Measurements from ENCODE around the gene PAIP2. TPM values are rescaled to one million over a fixed set of nuclear protein-coding genes. Genes with fewer than 3 reads are reported as not detected.

PAIP2 gene
- total RNA-seq, 1 experiment from 2014 or later = 79.4 TPM

DNA sequence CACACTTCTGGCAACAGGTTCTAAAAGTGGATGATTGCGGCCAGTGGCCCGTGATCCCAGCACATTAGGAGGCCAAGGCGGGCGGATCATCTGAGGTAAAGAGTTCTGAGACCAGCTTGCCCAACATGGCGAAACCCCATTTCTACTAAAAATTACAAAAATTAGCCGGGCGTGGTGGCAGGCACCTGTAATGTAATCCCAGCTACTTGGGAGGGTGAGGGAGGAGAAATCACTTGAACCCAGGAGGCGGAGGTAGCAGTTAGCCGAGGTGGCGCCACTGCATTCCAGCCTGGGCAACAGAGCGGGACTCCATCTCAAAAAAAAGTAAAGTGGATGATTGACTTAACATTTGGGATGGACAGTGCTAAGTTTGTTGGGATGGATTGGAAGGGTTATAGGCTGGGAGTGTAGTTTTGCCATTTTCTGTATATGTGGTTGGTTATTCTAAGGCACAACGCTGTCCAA is 44.8 kb upstream of the PAIP2 start:
- H3K27ac ChIP-seq (ENCODE audit: low read length) = no peak overlapping the region
- peak overlapping the region in 1 of 2 experiments; percentile 90; a peak in 1 of 4 replicates for H3K4me3 ChIP-seq (ENCODE audit: low read depth in 2 of 2, low read length in 2 of 2)
- POLR2A ChIA-PET = interaction anchor here (0.7 to 1.1 kb wide), 2 partner anchors 33 to 452 kb away, joined by 3 read pairs; no protein-coding TSS in a partner anchor

GRCh38 chr5:139297439-139298133 is 44.1 kb upstream of the PAIP2 start:
- CTCF ChIA-PET = no interaction called here
- BruUV-seq (replicated peaks) = TSS peak; percentile 2
- in situ Hi-C loops (cut with HindIII; ENCODE audit: low pct_unique_long_range_greater_than_20kb, low sequenced_read_pairs) (no loop called here), intact Hi-C loops (cut with micrococcal nuclease; ENCODE audit: unreplicated experiment) (no loop called here)
- TF ChIP-seq, protein P1, sequence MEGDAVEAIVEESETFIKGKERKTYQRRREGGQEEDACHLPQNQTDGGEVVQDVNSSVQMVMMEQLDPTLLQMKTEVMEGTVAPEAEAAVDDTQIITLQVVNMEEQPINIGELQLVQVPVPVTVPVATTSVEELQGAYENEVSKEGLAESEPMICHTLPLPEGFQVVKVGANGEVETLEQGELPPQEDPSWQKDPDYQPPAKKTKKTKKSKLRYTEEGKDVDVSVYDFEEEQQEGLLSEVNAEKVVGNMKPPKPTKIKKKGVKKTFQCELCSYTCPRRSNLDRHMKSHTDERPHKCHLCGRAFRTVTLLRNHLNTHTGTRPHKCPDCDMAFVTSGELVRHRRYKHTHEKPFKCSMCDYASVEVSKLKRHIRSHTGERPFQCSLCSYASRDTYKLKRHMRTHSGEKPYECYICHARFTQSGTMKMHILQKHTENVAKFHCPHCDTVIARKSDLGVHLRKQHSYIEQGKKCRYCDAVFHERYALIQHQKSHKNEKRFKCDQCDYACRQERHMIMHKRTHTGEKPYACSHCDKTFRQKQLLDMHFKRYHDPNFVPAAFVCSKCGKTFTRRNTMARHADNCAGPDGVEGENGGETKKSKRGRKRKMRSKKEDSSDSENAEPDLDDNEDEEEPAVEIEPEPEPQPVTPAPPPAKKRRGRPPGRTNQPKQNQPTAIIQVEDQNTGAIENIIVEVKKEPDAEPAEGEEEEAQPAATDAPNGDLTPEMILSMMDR (IDR thresholded peaks at IDR 0.05) = no peak
- TF ChIP-seq SIN3A (IDR thresholded peaks at IDR 0.05; ENCODE audit: borderline replicate concordance, insufficient read depth, low read depth, low read length) (no peak), TCF7L2 (IDR thresholded peaks at IDR 0.05; ENCODE audit: low read depth, low read length) (no peak), POLR2AphosphoS5 (IDR thresholded peaks at IDR 0.05; ENCODE audit: low read depth, low read length) (no peak)
- TF ChIP-seq, protein P2, sequence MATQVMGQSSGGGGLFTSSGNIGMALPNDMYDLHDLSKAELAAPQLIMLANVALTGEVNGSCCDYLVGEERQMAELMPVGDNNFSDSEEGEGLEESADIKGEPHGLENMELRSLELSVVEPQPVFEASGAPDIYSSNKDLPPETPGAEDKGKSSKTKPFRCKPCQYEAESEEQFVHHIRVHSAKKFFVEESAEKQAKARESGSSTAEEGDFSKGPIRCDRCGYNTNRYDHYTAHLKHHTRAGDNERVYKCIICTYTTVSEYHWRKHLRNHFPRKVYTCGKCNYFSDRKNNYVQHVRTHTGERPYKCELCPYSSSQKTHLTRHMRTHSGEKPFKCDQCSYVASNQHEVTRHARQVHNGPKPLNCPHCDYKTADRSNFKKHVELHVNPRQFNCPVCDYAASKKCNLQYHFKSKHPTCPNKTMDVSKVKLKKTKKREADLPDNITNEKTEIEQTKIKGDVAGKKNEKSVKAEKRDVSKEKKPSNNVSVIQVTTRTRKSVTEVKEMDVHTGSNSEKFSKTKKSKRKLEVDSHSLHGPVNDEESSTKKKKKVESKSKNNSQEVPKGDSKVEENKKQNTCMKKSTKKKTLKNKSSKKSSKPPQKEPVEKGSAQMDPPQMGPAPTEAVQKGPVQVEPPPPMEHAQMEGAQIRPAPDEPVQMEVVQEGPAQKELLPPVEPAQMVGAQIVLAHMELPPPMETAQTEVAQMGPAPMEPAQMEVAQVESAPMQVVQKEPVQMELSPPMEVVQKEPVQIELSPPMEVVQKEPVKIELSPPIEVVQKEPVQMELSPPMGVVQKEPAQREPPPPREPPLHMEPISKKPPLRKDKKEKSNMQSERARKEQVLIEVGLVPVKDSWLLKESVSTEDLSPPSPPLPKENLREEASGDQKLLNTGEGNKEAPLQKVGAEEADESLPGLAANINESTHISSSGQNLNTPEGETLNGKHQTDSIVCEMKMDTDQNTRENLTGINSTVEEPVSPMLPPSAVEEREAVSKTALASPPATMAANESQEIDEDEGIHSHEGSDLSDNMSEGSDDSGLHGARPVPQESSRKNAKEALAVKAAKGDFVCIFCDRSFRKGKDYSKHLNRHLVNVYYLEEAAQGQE (IDR thresholded peaks at IDR 0.05; ENCODE audit: insufficient read depth in 1 of 2, low read depth in 2 of 2, low read length in 1 of 2) = no peak
- H3K27ac ChIP-seq (ENCODE audit: low read length) = no peak overlapping the region
- H3K4me3 ChIP-seq (ENCODE audit: low read depth in 2 of 2, low read length in 2 of 2) = no peak overlapping the region
- no peaks in the 10 kb centered on the region for H3K27me3 ChIP-seq (ENCODE audit: control insufficient read depth, insufficient read depth, low read length)
- no peaks in the 10 kb centered on the region for H3K9me3 ChIP-seq (ENCODE audit: control insufficient read depth, insufficient read depth, low read depth, low read length)
- DNase-seq (ENCODE audit: low read depth, low spot score) (no peak), ATAC-seq (no peak)
- POLR2A ChIA-PET = interaction anchor here (0.7 kb wide), 1 partner anchor 452 kb away, joined by 3 read pairs; no protein-coding TSS in a partner anchor
- peaks cover 6% of the 10 kb centered on the region for H3K36me3 ChIP-seq (ENCODE audit: control insufficient read depth, insufficient read depth, low read length)
- H3K4me1 ChIP-seq (ENCODE audit: control insufficient read depth, insufficient read depth, low read length) = peaks cover 45% of the 10 kb centered on the region

More for the DNA sequence above, 44.8 kb upstream of the PAIP2 start:
- no TSS peak for BruUV-seq (replicated peaks)
- DNase-seq (ENCODE audit: low read depth, low spot score) = no peak
- Histone ChIP-seq H3K27me3 (ENCODE audit: control insufficient read depth, insufficient read depth, low read length) (no peaks in the 10 kb centered on the region), H3K4me1 (ENCODE audit: control insufficient read depth, insufficient read depth, low read length) (peaks cover 45% of the 10 kb centered on the region), H3K36me3 (ENCODE audit: control insufficient read depth, insufficient read depth, low read length) (peaks cover 6% of the 10 kb centered on the region), H3K9me3 (ENCODE audit: control insufficient read depth, insufficient read depth, low read depth, low read length) (no peaks in the 10 kb centered on the region)
- in situ Hi-C loops (cut with HindIII; ENCODE audit: low pct_unique_long_range_greater_than_20kb, low sequenced_read_pairs) = no loop called here
- intact Hi-C loops (cut with micrococcal nuclease; ENCODE audit: unreplicated experiment) = no loop called here
- TF ChIP-seq POLR2AphosphoS5 (IDR thresholded peaks at IDR 0.05; ENCODE audit: low read depth, low read length) (no peak), SIN3A (IDR thresholded peaks at IDR 0.05; ENCODE audit: borderline replicate concordance, insufficient read depth, low read depth, low read length) (no peak)
- TF ChIP-seq, protein P1 (IDR thresholded peaks at IDR 0.05) = no peak
- ATAC-seq = no peak
- CTCF ChIA-PET = no interaction called here

Measured in Panc1 (cell line).